GM15510 (cell line): ENCODE measurements around the gene C1QTNF9.

Experiments used
- POLR2A ChIP-seq: IDR thresholded peaks from 3 replicates; pipeline ENCODE4 v1.6.1; 2011; ENCODE audit warnings: borderline replicate concordance; ENCODE audit not compliant: insufficient read length; ENCODE audit errors: extremely low read depth

Gene C1QTNF9

GRCh38 chr13:24276306-24276705, 33.1 kb upstream of the C1QTNF9 start:
- TF ChIP-seq POLR2A = no peak

GRCh38 chr13:24276861-24277260, 32.5 kb upstream of the C1QTNF9 start:
- no peak for TF ChIP-seq POLR2A

- TF ChIP-seq POLR2A = no peak
These were observed 31.6 kb upstream of the C1QTNF9 start for GRCh38 chr13:24277761-24278160.

- TF ChIP-seq POLR2A = no peak
These were observed 29.9 kb upstream of the C1QTNF9 start for GRCh38 chr13:24279327-24280110.

GRCh38 chr13:24280720-24281119, 28.7 kb upstream of the C1QTNF9 start:
- no peak for TF ChIP-seq POLR2A

GRCh38 chr13:24281188-24282008, 28.0 kb upstream of the C1QTNF9 start:
- TF ChIP-seq POLR2A = no peak

GRCh38 chr13:24282256-24282655, 27.1 kb upstream of the C1QTNF9 start:
- TF ChIP-seq POLR2A = no peak

GRCh38 chr13:24284889-24285565, 24.4 kb upstream of the C1QTNF9 start:
- no peak for TF ChIP-seq POLR2A

GRCh38 chr13:24286624-24287023, 22.8 kb upstream of the C1QTNF9 start:
- TF ChIP-seq POLR2A = no peak

GRCh38 chr13:24287748-24288287, 21.6 kb upstream of the C1QTNF9 start:
- TF ChIP-seq POLR2A = no peak

- TF ChIP-seq POLR2A = no peak
These were observed 20.5 kb upstream of the C1QTNF9 start for GRCh38 chr13:24288870-24289269.

- TF ChIP-seq POLR2A = no peak
These were observed 19.0 kb upstream of the C1QTNF9 start for GRCh38 chr13:24290280-24290932.

- no peak for TF ChIP-seq POLR2A
These were observed 16.9 kb upstream of the C1QTNF9 start for GRCh38 chr13:24292481-24292880.

- TF ChIP-seq POLR2A = no peak
These were observed 15.6 kb upstream of the C1QTNF9 start for GRCh38 chr13:24293746-24294145.
